Ramos (cell line): Measurements from ENCODE around the gene OTUB1.

ENCODE experiments used
- in situ Hi-C: fragments of 300-500 bp; cut with MboI; formaldehyde crosslinking; loops from one replicate; pipeline ENCODE4 v1.14.3; 2022; ENCODE audit warnings: low sequenced_read_pairs; ENCODE audit not compliant: unreplicated experiment

The OTUB1 gene

DNA sequence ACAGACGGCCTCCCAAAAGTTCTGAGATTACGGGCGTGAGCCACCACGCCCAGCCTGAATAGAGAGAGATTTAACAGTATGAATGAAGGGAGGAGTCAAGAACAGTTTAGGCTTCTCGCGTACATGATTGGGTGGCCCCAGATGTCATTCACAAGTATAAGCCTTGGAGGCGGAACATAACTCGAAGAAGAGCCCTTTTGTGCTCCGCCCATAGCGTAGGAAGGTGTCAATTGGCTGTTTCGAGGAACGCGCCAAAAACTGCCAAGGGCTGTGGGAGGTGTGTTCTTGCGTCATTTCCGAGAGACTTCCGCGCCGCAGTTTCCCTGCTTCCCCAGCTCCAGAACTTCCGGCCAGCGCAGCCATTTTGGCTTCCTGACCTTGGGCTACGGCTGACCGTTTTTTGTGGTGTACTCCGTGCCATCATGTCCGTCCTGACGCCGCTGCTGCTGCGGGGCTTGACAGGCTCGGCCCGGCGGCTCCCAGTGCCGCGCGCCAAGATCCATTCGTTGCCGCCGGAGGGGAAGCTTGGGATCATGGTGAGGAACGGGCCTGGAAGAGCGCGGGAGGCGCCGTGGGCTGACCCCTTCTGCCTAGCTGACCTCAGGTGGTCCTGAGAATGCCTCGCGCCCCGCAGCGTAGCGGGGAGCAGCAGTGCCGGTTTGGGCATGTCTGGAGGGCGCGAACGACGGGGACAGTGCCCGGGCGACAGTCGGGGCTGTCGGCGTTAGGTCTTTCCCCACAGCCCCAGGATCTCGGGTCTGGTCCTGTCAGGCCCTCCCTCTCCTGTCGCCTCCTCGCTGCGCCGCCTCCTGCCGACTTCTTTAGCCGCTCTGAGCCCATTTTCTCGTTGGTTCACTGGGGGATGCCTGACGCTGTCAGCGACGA, 11.7 kb upstream of the OTUB1 start, which contains the start of gene COX8A:
COX8A (plus strand) TSS at position 362 of the 885 bp plus-strand sequence; CDS start at position 423, 61 bp downstream.
- in situ Hi-C loops, result no loop called here

DNA sequence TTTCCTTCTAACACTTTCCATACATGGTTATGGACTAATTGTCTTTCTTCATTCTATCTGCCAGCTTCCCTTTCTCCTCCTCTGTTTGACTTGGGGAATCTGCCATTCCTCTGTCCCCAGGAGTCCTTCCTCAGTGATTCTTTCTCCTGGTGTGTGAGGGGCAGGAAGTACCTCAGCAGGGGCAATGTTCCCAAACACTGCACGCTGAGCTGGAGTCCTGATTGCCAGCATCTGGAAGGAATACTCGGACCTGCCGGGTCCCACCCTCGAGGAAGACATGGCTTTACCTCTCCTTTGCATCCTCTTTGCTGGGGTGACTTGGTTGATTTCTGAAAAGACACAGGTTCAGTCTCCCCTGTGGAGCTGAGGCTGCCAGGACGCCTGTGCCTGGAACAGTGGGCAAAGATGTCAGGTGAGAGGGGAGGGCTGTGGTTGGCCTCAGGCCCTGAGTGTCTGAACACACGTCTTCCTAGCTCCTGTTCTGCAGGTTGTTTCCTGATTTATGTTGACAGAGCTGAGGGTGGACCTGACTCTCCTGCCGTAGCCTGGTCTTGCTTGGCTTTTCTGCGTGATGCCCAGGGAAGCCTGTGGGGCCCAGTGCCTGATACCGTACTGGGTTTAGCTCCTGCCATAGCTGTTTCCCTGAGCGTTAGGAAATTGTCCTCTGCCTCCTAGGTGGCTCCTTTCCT, 7.5 kb upstream of the OTUB1 start:
- in situ Hi-C loops, result no loop called here

DNA sequence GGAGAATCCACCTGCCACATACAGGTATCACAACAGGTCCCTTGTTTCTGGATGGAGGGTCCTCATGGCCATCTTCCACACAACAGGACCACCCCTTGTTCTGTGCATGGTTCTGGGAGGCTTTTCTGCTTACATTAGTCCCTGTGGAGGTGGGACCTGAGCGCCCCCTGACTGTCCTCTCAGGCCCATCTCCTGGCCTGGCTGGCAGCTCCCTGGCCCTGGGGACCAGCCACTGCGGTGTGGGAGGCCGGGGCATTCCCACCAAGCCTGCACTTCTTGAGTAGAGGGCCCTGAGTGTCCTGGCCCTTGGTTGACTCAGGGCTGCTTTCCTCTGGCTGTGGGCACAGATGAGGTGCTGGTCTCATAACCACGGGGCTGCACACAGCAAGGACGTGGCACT, 6.8 kb upstream of the OTUB1 start:
- in situ Hi-C loops, result no loop called here

DNA sequence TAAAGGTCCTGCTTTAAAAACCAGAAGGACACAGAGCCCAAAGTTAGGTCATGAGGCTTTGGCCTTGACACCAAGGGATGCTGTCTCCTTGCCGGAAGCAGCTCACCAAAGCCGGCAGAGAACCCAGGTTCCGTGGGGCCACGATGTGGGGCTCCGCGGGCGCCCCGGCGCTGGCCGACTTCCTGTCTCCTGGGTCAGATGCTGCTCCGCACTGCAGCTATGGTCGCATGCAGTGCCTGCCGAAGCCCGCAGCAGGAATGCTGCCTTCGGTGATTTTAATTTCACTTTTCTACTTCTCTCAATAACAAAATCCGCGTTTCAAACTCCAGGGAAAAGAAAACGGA, 454 bp upstream of the OTUB1 start:
- in situ Hi-C loops, result no loop called here

DNA sequence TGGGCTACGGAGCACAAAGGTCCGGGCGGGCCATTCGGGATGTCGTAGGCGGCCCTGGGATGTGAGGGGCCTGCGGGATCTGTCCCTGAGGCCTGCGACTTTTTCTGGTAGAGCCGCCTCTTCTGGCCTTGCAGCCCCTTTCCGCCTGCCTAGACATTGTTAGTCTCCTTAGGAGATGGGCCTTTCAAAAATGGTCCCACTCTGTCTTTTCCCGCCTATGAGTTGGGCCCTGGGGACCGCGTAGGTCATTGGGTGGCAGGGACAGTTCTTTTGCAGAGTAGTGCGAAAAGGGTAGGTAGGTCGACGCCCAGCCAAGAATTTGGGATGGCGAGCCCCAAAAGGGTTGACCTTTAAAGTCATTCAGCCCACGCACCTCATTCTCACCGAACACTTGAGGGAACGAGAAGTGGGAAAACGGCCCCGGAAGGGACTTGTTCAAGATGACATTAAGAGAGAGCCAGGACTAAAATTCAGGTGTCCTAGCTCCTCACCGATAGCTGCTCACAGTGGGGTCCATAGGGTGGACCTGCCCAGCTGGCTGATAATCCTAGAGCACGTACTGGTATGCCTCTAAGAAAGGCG, 785 bp downstream of the OTUB1 start:
- in situ Hi-C loops, result no loop called here

DNA sequence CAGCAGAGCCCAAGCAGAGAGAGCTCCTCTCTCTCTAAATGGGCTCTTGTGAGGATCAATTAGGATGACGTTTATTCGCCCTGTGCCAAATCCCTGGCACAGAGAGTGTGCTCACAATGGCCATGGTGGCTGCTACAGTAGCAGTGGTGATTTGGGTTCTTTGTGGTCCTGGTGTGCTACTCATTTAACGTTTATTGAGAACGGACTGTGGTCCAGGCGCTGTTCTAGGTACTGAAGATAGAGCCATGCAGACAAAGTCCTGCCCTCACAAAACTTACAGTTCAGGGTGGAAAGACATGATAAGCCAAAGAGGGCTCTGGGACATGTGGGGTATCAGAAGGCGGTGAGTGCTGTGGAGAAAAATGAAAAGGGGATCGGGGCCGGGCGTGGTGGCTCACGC, 5.3 kb downstream of the OTUB1 start:
- in situ Hi-C loops, result loop anchor here (10.0 kb wide), 1 partner anchor 303 kb away; the partner anchor contains the start of gene KCNK4

DNA sequence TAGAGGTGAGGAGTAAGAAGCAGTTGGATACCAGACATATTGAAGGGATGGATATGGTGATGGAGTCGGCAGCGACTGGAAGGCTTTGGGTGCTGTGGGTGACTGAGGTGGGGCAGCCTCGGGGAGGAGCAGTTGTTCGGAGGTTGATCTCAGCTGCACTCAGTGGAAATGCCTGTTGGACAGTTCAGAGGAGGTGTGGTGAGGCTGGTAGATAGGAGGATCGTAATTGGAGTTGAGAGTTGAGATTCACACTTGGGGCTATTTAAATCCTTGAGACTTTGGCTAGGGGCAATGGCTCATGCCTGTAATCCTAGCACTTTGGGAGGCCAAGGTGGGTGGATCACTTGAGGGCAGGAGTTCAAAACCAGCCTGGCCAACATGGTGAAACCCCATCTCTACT, 6.9 kb downstream of the OTUB1 start:
- in situ Hi-C loops, result loop anchor here (10.0 kb wide), 1 partner anchor 302 kb away; the partner anchor contains the start of gene KCNK4

DNA sequence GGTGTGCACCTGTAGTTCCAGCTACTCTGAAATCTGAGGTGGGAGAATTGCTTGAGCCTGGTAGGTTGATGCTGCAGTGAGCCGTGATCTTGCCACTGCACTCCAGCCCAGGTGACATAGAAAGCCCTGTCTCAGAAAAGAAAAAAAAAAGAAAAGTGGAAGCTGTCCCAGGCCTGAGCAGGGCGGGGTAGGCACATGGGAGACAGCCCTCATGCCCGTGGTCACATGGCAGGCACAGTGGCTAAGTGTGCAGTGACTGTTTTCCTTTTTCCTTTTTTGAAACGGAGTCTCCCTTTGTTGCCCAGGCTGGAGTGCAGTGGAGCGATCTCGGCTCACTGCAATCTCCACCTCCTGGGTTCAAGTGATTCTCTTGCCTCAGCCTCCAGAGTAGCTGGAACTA, 7.8 kb downstream of the OTUB1 start:
- in situ Hi-C loops, result loop anchor here (10.0 kb wide), 1 partner anchor 301 kb away; the partner anchor contains the start of gene KCNK4

DNA sequence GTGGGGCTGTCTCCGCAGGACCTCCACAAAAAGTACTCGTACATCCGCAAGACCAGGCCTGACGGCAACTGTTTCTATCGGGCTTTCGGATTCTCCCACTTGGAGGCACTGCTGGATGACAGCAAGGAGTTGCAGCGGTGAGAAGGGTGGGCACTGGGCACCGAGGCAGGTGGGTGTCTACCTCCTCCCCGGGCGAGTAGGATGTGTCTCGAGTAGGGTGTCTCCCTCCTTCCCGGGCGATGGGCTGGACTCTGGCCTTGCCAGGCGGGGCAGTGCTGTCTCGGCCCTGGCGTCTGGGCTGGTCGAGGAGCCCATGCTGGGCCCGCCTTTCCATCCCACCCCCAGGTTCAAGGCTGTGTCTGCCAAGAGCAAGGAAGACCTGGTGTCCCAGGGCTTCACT, 10.3 kb downstream of the OTUB1 start:
- in situ Hi-C loops, result loop anchor here (10.0 kb wide), 1 partner anchor 298 kb away; the partner anchor contains the start of gene KCNK4

DNA sequence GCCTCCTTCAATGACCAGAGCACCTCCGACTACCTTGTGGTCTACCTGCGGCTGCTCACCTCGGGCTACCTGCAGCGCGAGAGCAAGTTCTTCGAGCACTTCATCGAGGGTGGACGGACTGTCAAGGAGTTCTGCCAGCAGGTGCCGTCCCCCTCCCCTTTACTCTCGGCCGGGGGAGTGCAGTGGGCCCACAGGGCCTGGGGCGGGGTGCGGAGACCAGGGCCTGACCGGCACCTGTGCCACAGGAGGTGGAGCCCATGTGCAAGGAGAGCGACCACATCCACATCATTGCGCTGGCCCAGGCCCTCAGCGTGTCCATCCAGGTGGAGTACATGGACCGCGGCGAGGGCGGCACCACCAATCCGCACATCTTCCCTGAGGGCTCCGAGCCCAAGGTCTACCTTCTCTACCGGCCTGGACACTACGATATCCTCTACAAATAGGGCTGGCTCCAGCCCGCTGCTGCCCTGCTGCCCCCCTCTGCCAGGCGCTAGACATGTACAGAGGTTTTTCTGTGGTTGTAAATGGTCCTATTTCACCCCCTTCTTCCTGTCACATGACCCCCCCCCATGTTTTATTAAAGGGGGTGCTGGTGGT, 11.0 kb downstream of the OTUB1 start:
- in situ Hi-C loops, result loop anchor here (10.0 kb wide), 1 partner anchor 298 kb away; the partner anchor contains the start of gene KCNK4

DNA sequence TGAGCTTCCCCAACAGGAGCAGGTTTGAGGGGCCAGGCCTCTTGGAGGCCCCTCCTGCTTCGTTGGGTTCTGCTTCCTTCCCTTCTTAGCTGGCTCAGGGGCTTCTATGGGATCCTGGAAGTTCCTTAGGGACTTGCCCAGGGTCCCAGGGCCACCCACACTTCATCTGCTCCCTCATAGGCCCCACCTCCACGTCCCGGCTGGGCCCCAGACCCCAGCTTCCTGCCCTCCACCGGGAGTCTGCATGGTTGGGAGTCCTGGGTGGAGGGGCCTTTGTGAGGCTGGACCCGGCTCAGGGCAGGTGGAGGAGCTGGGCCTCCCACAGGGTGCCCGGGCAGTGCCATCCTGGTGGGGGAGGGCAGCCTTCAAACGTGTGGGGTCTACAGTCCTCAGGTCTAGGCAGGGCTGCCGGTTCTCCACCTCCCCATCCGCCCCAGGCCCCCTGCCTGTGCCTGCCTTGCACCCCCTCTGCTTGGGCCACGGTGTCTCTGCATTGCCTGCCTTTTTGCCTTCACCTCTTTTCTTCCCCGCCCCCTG, 11.6 kb downstream of the OTUB1 start:
- in situ Hi-C loops, result loop anchor here (10.0 kb wide), 1 partner anchor 297 kb away; the partner anchor contains the start of gene KCNK4

DNA sequence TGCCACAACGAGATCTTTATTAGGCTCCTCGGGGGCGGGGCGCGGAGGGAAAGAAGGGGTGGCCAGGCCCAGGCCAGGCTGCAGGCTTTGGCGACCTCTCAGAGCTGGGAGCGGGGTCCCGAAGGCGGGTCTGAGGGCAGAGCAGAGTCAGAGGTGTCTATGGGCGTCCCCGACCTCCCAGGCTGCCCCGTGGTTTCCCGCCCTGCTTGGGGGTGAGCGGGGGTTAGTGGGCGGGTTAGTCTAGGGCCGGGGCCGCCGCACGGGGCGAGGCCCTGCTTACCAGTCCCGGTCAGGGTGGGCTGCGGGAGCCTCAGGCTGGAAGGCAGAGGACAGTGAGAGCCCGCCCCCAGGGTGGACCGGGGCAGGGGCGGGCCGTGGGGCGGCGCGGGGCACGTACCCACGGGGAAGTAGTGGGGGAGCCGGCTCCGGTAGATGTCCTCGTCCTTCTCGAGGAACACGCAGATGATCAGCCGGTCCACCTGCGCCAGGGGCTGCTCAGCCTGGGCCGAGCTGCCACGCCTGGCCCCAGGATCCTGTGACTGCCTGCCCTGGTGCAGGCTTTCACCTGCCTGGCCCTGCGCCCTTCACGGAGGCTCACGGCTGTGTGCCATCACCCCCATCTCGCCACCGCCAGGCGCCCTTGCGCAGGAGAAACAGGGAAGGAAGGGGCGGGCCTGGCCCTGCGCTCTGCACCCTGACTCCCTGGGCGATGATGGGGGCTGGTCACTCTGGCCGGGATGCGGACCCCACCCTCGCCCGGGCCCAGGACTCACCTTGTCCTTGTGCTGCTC, 12.5 kb downstream of the OTUB1 start:
- in situ Hi-C loops, result loop anchor here (10.0 kb wide), 1 partner anchor 296 kb away; the partner anchor contains the start of gene KCNK4

DNA sequence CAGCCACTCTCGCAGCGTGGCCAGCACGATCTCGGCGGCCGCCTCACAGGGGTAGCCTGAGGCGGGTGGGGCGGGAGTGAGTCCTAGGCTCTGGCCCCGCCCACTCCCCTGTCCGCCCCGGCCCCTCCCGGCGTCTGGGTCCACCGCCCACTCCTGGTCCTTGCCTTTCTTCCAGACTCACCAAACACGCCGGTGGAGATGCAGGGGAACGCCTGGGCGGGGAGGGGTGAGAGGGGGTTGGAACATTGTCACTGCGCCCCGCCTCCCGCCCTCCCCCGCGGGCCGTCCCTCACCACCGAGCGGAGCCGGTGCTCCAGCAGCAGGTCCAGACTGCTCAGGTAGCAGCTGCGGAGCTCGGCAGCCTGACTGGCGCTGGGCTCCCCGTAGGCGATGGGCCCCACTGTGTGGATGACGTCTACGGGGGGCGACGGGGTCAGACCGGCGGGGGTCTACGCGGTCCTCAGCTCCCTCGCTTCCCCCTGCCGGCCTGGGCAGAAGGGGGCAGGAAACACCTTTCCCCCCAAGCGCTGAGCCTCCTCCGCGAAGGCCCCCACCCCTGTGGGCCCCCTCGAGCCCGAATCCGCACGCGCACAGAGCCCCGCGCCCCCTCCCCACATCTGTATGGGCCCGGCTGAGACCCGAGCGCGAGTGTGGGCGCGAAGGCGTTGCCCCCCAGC, 13.2 kb downstream of the OTUB1 start:
- in situ Hi-C loops, result loop anchor here (5.0 to 10.0 kb wide), 2 partner anchors 148 to 295 kb away; partner anchors contain the start of gene KCNK4

DNA sequence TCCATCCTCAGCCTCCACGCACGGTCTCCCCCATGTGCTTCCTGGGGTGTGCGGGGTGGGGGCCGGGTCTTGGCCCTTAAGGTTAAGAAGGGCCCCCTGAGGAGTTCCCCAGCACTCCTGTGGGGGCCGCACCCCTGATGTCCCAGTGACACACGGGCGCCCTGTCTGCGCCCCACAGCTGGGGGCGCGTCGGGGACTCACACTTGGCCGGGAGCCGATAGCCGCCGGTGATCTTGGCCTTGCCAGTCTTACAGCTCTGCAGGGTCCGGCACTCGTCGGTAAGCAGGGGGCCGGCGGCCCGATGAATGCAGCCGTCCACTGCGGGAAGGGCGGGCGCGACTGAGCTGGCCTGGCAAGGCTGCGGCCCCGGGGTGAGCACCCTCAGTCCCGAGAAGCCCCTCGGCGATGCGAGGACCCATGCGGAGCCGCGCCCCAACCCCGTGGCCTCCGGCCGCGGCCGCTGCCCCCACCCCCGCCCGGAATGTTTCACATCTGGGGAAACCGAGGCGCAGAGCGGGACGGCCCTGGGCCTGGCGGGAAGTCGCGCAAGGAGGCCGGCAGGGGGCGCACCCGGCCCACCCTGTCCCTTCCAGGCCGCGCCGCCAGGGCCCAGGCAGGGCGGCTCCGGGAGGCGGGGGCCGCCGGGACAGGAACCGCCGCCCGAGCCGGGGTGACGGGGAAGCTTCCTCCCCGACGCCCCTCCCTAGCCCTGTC, 13.9 kb downstream of the OTUB1 start:
- in situ Hi-C loops, result loop anchor here (5.0 kb wide), 1 partner anchor 147 kb away; no protein-coding TSS in a partner anchor

DNA sequence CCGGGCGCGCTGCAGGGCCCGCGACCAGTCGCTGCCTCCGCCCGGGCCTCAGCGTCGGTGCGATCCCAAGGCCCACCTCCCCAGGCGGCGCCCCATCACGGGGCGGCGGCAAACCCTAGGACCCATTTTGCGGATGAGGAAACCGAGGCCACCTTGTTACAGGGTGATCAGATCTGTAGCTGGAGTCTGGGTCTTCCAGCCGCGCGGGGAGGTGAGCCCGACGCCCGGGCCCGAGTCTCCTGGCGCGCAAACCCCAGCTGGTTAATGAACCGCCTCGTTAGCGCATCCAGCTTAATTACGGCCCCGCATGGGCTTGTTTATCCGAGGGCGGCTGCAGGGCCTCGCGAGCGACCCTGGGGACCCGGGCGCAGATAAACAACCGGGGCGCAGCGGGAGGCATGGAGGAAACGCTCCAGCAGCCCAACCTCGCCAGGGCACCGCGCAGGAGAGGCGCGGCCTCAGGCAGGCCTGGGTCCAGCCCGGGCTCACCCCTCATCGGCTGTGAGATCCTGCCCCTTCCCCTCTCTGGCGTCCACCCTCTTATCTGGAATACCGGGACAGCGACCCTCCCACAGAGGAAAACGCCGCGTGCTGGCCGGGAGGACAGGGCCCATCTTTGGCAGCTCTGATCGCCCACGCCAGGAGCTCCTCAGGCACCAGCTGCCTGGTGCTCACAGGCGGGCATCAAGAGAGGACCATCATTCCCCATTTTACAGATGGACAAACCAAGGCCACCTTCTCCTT, 14.7 kb downstream of the OTUB1 start:
- in situ Hi-C loops, result loop anchor here (5.0 kb wide), 1 partner anchor 146 kb away; no protein-coding TSS in a partner anchor

DNA sequence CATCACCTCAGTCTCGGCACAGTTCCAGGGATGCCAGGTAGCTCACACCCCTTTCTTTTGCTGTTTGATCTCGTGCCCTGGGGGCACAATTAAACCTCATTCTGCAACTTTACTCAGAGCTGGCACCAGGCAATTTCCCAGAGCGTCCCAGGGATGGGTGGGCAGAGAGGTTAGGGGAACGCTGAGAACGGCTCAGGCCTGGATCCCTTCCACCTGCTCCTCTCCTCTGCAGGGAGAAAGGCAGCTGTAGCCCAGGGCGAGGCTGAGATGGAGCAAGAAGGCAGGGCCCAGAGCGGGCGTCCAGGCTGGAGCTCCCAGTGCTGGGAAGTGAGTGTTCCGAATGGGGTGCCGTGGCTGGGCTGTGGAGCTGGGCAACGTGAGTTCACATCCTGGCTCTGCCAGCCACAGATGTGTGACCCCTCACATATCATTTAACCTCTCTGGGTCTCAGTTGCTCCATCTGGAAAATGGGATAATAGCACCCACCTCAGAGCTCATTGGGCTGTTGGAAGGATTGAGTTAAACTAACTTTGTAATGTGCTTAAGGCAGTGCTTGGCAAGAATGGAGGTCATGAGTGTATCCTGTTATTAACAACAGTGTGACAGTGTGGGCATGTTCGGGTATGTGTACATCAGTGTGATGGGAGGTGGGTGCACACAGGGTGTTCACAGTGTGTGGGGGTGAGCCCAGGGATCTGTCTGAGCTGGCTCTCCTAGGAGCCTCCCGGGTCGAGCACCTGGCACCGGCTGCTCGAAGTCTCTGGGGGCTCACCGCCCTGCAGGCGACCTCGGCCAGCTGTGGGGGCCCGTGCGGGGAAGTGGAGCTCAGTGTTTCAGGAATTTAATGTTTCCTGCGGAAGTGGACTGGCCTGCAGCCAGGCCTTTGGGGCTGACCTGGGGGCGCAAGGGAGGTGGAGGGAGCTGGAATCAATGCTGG, 15.5 kb downstream of the OTUB1 start:
- in situ Hi-C loops, result loop anchor here (5.0 kb wide), 1 partner anchor 146 kb away; no protein-coding TSS in a partner anchor
